Activated naive CD8-positive, alpha-beta T cell treated with anti-CD3 and anti-CD28 coated beads, Interleukin-2, amount 50 U/mL, for 16 hours (primary cell): ENCODE measurements around the gene SHISAL2A.

ENCODE experiments used
- DNase-seq: peaks from one replicate; pipeline ENCODE4 v3.0.0-alpha.2; 2020; ENCODE audit warnings: low read depth, low spot score

The SHISAL2A gene

GRCh38 chr1:52632732-52633290, at the start of gene SHISAL2A:
SHISAL2A (plus strand) TSS chr1:52633168; CDS start chr1:52633494, 326 bp downstream.
- peak; percentile 29 for DNase-seq

DNA sequence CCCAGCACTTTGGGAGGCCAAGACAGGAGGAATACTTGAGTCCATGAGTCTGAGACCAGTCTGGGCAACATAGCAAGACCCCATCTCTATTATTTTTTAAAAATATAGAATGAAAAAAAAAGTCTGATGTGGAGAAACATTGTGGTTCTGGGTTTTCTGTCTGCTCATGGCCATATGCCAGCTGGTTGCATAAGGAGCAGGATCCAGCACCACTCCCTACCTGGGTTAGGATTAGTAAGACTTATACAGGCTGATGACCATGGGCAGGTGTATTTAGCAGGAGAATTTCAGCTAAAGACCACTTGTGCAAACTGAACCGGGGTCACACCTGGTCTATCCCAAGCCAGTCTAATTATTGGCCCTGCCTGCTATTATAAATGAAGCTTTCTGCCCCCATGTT, 47.5 kb upstream of the SHISAL2A start:
- DNase-seq: no peak

GRCh38 chr1:52588027-52588426, 44.9 kb upstream of the SHISAL2A start:
- DNase-seq: no peak

DNA sequence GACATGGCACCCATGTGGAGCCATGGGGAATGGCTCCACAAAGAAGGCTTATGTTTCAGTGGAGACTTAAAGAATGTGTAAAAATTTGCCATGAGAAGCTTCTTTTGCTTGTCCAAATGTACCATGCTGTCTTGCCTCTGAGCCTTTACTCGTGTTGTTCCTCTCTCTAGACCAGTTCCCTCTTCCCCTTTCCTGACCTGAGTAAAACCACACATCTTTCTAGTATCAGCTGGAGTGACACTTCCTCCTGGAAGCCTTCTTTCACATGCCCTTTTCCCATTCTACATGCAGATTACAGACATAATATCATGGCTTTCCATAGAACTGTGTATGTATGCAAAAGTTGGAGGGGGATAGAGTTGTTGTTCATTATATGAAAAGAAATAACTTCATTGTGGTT, 44.4 kb upstream of the SHISAL2A start:
- DNase-seq: no peak

GRCh38 chr1:52590266-52590665, 42.7 kb upstream of the SHISAL2A start:
- no peak for DNase-seq

GRCh38 chr1:52592637-52593323, 40.2 kb upstream of the SHISAL2A start:
- DNase-seq: no peak

- DNase-seq: no peak
Observed at GRCh38 chr1:52593495-52593894, 39.5 kb upstream of the SHISAL2A start.

DNA sequence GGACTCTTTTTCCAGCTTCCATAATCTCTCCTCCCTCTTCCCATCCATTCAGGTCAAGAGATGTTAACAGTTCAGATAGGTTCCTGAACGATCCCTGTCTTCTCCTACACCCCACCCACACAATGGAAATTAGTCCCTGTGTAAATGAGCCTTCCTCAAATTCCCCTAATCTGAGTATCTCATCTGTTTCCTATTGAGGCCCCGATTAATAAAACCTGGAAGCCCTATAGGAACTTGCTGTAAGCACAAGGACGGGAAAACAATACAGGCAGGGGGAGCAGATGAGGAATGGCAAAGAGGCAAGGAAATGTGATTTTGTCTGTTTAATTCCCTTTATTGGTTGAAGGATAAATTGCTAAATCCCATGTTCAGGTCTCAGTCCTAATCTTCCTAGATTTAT, 37.9 kb upstream of the SHISAL2A start:
- no peak for DNase-seq

- DNase-seq: no peak
Observed at GRCh38 chr1:52597912-52598311, 35.1 kb upstream of the SHISAL2A start.

- no peak for DNase-seq
Observed at GRCh38 chr1:52598729-52599128, 34.2 kb upstream of the SHISAL2A start.

DNA sequence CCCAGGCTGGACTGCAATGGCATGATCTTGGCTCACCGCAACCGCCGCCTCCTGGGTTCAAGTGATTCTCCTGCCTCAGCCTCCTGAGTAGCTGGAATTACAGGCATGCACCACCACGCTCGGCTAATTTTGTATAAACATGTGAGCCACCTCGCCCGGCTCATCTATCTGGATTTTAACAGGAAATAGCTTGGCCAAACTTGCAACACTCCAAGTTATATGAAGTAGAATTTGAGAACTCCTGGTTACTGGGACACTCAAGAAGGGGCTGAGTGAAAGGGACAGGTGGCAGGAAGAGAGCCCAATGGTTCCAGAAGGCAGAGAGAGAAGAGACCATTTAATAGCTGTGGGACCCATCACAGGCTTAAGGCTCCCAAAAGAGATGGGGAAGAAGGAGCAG, 33.7 kb upstream of the SHISAL2A start:
- no peak for DNase-seq

- DNase-seq: no peak
Observed at GRCh38 chr1:52600533-52601179, 32.3 kb upstream of the SHISAL2A start.

DNA sequence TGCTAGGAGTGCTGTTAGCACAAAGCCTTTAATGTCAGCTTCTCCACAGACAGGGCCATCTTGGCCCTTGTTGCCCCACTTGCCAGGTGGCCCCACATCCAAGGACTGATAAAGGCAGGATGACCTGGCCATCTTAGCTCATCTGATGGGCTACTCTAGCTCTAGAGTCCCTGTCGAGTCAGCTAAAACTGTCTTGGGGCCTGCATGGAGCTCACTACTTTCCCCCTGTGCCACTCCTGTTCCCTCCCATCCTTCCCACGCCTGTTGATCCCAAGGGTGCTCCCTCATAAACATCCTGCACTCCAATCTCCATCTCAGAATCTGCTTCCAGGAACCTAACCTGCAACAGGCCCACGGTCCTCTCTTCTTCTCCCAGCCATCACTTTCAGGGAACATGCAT, 31.4 kb upstream of the SHISAL2A start:
- DNase-seq: no peak

DNA sequence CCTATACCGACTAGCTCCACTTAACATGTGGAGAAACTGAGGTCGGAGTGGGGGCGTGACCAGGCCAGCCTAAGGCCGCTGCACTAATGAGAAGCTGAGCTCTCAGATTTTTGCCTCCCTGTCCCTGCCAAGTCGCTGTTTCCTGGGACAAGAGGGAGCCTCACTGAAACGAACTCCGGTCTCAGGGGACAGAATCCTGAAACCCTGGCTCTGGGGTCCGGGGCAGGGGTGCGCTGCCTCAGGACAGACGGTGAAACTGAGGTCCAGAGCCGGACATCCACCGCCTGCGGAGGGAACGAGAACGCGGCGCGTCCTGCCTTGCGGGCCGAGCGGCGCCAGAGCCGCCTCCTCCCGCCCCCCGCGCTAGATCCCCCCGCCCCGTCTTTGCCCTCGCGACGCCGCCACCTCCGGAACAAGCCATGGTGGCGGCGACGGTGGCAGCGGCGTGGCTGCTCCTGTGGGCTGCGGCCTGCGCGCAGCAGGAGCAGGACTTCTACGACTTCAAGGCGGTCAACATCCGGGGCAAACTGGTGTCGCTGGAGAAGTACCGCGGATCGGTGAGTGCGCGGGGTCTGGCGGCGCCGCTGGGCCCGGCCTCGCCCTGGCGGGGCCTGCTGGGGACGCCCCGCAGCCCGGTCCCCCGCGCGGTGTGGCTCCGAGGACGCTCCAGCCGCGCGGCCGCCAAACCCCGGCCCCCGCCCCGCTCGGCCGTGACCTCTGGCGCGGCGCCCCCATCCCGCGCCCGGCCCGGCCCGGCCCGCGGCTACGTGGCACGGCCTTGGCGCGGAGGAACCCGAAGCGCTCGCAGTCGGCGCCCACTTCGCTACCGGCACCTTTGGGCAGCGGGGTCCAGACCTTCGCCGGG, 30.7 kb upstream of the SHISAL2A start, which contains the start of gene GPX7:
GPX7 (plus strand) TSS at position 381 of the 865 bp plus-strand sequence; CDS start at position 420, 39 bp downstream.
- DNase-seq: peak; percentile 17

DNA sequence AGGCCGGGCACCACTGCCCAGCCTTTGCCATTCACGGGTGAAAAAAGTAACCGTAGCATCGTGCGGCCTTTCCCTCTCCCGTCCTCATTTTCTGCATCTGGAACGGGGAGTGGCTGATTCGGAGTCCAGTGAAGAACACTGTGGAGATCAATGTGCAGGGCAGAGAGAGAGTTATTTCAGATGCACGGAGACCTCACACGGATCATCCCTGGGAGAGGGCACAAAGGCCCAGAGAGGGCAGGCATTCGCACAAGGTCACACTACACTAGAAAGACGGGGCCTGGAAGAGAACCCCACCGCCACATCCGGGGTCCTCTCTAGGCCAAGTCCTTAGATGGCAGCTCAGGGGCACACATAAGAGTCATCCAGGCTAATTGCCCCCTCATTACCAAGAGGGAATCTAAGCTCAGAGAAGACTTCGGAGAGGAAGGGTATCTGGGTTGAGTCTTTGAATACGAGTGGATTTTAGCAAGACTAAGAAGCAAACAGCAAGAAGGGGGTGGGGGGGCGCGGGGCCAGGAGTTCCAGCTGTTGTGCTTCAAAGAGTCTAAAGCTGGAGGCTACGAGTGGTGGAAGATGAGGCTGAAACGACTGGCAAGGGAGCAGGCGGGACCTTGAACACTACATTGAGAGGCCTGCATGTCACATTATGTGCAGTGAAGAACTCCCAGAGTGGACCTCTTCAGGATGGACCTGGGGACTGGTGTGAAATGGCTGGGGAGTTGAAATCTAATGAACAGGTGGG, 29.9 kb upstream of the SHISAL2A start:
- no peak for DNase-seq

- no peak for DNase-seq
Observed at GRCh38 chr1:52603630-52604029, 29.3 kb upstream of the SHISAL2A start.

- DNase-seq: no peak
Observed at GRCh38 chr1:52604063-52604770, 28.8 kb upstream of the SHISAL2A start.

DNA sequence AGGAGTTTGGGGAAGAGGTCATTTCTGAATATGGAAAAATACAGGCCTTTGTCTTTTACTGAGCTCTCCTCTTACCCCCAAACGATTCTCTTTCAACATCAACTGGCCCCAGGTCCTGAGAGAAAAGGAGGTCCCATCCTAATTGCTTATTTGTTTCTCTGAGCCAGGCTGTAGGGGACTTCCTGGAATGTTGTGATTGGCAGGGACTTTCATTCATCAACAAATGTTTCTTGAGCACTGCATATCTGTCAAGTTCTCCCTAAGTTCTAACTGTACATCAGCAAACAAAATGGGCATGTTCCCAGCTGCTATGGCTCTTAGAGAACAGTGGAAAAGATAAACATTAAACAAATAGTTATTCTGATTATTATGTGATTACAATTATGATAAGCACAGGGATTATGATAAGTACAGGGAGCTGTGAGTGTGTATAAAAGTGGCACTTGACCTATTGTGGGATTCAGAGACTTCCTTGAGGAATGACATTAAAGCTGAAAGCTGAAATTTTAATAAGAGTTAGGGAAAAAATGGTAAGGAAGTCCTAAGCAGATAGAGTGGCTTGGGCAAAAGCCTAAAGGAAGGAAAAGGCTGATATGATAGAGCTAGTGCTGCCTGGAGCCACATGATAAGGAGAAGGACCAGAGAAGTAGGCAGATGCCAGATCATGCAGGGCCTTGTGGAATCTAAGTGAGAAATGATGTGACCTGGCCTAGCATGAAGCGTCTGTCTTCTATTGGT, 19.2 kb upstream of the SHISAL2A start:
- no peak for DNase-seq

- DNase-seq: no peak
Observed at GRCh38 chr1:52614671-52615070, 18.3 kb upstream of the SHISAL2A start.

GRCh38 chr1:52615489-52616042, 17.4 kb upstream of the SHISAL2A start:
- DNase-seq: no peak
